GM12878 (cell line): Measurements from ENCODE around the gene JOSD2. TPM values are rescaled to one million over a fixed set of nuclear protein-coding genes. Genes with fewer than 3 reads are reported as not detected.

Experiments used
- ATAC-seq: fragments of 200-7000 bp; cut with Tn5 transposase; 3 replicates; pipeline ENCODE4 v1.9.1; 2020; ENCODE audit warnings: mild to moderate bottlenecking, moderate library complexity
- BruUV-seq: library from RNA; stranded (reverse); fragments of 400-500 nt; replicated peaks from 2 replicates; lab custom pipeline; 2021; lab: Mats Ljungman, UMichigan
- CTCF ChIA-PET: fragments of 300-600 bp; sonication (Branson Sonifier 250); formaldehyde crosslinking; extraction: SDS; loops from one replicate; lab custom pipeline; 2021; ENCODE audit warnings: inconsistent platforms; lab: Yijun Ruan, JAX
- POLR2A ChIA-PET: fragments of 350-600 bp; formaldehyde crosslinking; extraction: SDS; loops from one replicate; lab custom pipeline; 2021; ENCODE audit warnings: inconsistent platforms; lab: Charles Lee
- RAD21 ChIA-PET: fragments of 300-600 bp; sonication (Branson Sonifier 250); formaldehyde crosslinking; loops from one replicate; lab custom pipeline; 2023; ENCODE audit warnings: antibody characterized with exemption; ENCODE audit not compliant: unreplicated experiment; lab: Charles Lee
- SMC1A ChIA-PET: fragments of 300-600 bp; sonication (Branson Sonifier 250); formaldehyde crosslinking; loops from one replicate; lab custom pipeline; 2023; ENCODE audit not compliant: unreplicated experiment, uncharacterized antibody; lab: Charles Lee
- DNase-seq: peaks from one replicate; pipeline ENCODE4 v3.0.0-alpha.2; 2011; ENCODE audit warnings: low read depth, low spot score
- FAIRE-seq: peaks from 3 replicates; lab custom pipeline; 2011; peaks lifted over from hg19 to GRCh38; lab: Jason Lieb, UNC
- H2AFZ ChIP-seq: 2 replicates; pipeline ENCODE4 v1.6.0; 2011; ENCODE audit warnings: low read depth, low read length, control low read depth; ENCODE audit not compliant: control insufficient read depth
- H3K27ac ChIP-seq: 2 replicates; pipeline ENCODE4 v1.5.1; 2011; ENCODE audit warnings: control low read depth; ENCODE audit not compliant: control insufficient read depth, insufficient read depth
- H3K27me3 ChIP-seq, 2 experiments: replicated peaks in 1 of 2; 2 replicates each; pipeline versions ENCODE4 v1.6.0 to v1.6.1; 2011; ENCODE audit warnings: low read length in 1 of 2; ENCODE audit not compliant: control insufficient read depth in 2 of 2, insufficient read depth in 2 of 2
- H3K36me3 ChIP-seq, 2 experiments: 2 replicates each; pipeline ENCODE4 v1.5.1; 2011; ENCODE audit warnings: low read length in 1 of 2; ENCODE audit not compliant: control insufficient read depth in 2 of 2, insufficient read depth in 2 of 2
- H3K4me1 ChIP-seq: 2 replicates; pipeline ENCODE4 v1.6.1; 2011; ENCODE audit warnings: mild to moderate bottlenecking, low read length, moderate library complexity, mixed read lengths; ENCODE audit not compliant: control insufficient read depth, insufficient read depth
- H3K4me2 ChIP-seq: 2 replicates; pipeline ENCODE4 v1.6.0; 2011; ENCODE audit warnings: control low read depth; ENCODE audit not compliant: control insufficient read depth, insufficient read depth
- H3K4me3 ChIP-seq: fragments of 200-600 bp; sonication (generic); 2 replicates; pipeline ENCODE4 v1.5.1; 2016
- H3K79me2 ChIP-seq: 2 replicates; pipeline ENCODE4 v1.6.0; 2011; ENCODE audit warnings: low read length; ENCODE audit not compliant: control insufficient read depth, insufficient read depth
- H3K9ac ChIP-seq: 2 replicates; pipeline ENCODE4 v1.8.0; 2011; ENCODE audit warnings: low read length, control low read depth, mixed read lengths; ENCODE audit not compliant: control insufficient read depth, insufficient read depth
- H3K9me3 ChIP-seq: replicated peaks from 3 replicates; pipeline ENCODE4 v1.5.1; 2011; ENCODE audit warnings: mild to moderate bottlenecking, low read length; ENCODE audit not compliant: control insufficient read depth, insufficient read depth
- H4K20me1 ChIP-seq: 2 replicates; pipeline ENCODE4 v1.6.0; 2011; ENCODE audit not compliant: control insufficient read depth, insufficient read depth
- GATAD2B ChIP-seq: fragments of 450-650 bp; conservative IDR thresholded peaks from 2 replicates; pipeline ENCODE4 v1.6.1; 2017; ENCODE audit warnings: low read depth, mild to moderate bottlenecking, moderate library complexity
- KLF5 ChIP-seq: fragments of 450-650 bp; IDR thresholded peaks from 2 replicates; pipeline ENCODE4 v1.6.1; 2014; ENCODE audit warnings: mild to moderate bottlenecking; ENCODE audit not compliant: partially characterized antibody
- NR2F1 ChIP-seq: fragments of 450-650 bp; conservative IDR thresholded peaks from 2 replicates; pipeline ENCODE4 v1.6.1; 2017; ENCODE audit warnings: mild to moderate bottlenecking
- SRF ChIP-seq, 2 experiments: IDR thresholded peaks; 2 replicates each; pipeline ENCODE4 v1.6.1; 2011; ENCODE audit warnings: low read depth in 2 of 2, low read length in 2 of 2, mild to moderate bottlenecking in 1 of 2, moderate library complexity in 1 of 2
- WGBS: methylation state at CpG from one replicate; pipeline ENCODE4 v1.1.6; 2016; ENCODE audit warnings: low lambda C conversion rate; ENCODE audit not compliant: insufficient replicate concordance, insufficient coverage; ENCODE audit errors: missing lambda C conversion rate; 5-methylcytosine and 5-hydroxymethylcytosine counted together
- in situ Hi-C: fragments of 300-500 bp; cut with MboI; formaldehyde crosslinking; loops from 9 replicates; pipeline ENCODE4 v1.14.3; 2018; ENCODE audit warnings: mixed read lengths
- intact Hi-C: fragments of 100-400 bp; cut with micrococcal nuclease; formaldehyde crosslinking; loops from one replicate; pipeline ENCODE4 v1.14.2; 2022; ENCODE audit not compliant: unreplicated experiment
- polyA plus RNA-seq, 11 experiments: library from polyadenylated mRNA; depleted of rRNA in 4 of 11; unstranded in 6 of 11; stranded (reverse) in 5 of 11; fragments of >200 nt; fragmentation: Nextera tagmentation in 4 of 11; fragmentation: Illumina TruSeq in 1 of 11; extraction: Ambion mirVana in 4 of 11; extraction: Trizol in 1 of 11; gene quantifications; 1 replicate in 1 of 11; 2 replicates in 10 of 11; pipeline versions ENCODE4 v1.2.1 to v1.2.3, GENCODE V29; 2011 to 2016; ENCODE audit warnings: inconsistent platforms in 2 of 11, missing spikeins in 2 of 11, low read depth in 1 of 11
- total RNA-seq, 4 experiments: library from RNA; depleted of rRNA in 3 of 4; stranded (reverse); fragments of >200 nt in 3 of 4; fragmentation: Illumina TruSeq in 1 of 4; extraction: Trizol in 1 of 4; gene quantifications; 2 replicates each; pipeline versions ENCODE4 v1.2.1 to v1.2.3, GENCODE V29; 2013 to 2021
- TF ChIP-seq, protein P1 (sequence below): IDR thresholded peaks from 2 replicates; pipeline ENCODE4 v1.6.1; 2012; ENCODE audit warnings: low read length, inconsistent platforms
- TF ChIP-seq, protein P2 (sequence below): fragments of 450-650 bp; IDR thresholded peaks from 2 replicates; pipeline ENCODE4 v1.6.1; 2016; ENCODE audit warnings: mild to moderate bottlenecking

JOSD2 gene
- total and polyA plus RNA-seq, 10 of the 15 experiments (the other 5 are each of a cell fraction or from before 2014, with no cell fraction given) = 0.91 to 26.7 (median 13.0) TPM

DNA sequence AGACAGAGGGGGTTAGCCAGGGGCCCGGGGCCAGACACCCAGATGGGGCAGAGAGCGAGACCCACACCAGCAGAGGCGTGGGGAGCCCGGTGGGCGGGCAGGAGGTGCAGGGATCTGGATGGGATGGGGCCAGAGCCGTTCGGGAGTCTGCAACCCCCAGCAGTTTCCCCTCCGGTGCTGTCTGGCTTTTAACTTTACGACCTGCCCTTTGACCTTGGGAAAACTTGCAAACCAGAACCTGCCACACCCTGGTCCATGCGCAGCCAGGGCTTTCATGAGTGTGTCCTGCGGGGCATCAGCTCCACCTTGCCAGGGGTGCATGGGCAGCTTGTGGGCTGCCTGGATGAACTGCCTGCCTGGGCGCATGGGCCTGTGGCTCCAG lies 9.8 kb downstream of the JOSD2 start:
- H3K36me3 ChIP-seq = no peaks in the 10 kb centered on the region
- H3K27ac ChIP-seq = no peak overlapping the region
- DNase-seq (no peak), FAIRE-seq (no peak), ATAC-seq (no peak; the same call in 1 of the 3 replicates)
- H3K4me1 ChIP-seq = no peaks in the 10 kb centered on the region
- ChIA-PET SMC1A (no interaction called here), CTCF (no interaction called here), RAD21 (no interaction called here), POLR2A (no interaction called here)
- no TSS peak for BruUV-seq
- H3K9ac ChIP-seq = no peak overlapping the region
- H3K4me3 ChIP-seq = no peak overlapping the region
- TF ChIP-seq, protein P1, sequence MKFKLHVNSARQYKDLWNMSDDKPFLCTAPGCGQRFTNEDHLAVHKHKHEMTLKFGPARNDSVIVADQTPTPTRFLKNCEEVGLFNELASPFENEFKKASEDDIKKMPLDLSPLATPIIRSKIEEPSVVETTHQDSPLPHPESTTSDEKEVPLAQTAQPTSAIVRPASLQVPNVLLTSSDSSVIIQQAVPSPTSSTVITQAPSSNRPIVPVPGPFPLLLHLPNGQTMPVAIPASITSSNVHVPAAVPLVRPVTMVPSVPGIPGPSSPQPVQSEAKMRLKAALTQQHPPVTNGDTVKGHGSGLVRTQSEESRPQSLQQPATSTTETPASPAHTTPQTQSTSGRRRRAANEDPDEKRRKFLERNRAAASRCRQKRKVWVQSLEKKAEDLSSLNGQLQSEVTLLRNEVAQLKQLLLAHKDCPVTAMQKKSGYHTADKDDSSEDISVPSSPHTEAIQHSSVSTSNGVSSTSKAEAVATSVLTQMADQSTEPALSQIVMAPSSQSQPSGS = no peak
- TF ChIP-seq NR2F1 (0 out of 2 replicates have a peak, but pooled peaks have one; percentile 22), KLF5 (no peak)
- no peaks in the 10 kb centered on the region for H4K20me1 ChIP-seq
- H3K79me2 ChIP-seq = no peaks in the 10 kb centered on the region
- no peaks in the 10 kb centered on the region for H3K27me3 ChIP-seq
- 40% methylated on average over 12 of the region's 12 CpGs for WGBS
- no peak overlapping the region for H3K4me2 ChIP-seq
- in situ Hi-C loops (no loop called here), intact Hi-C loops (no loop called here)
- H3K9me3 ChIP-seq = no peaks in the 10 kb centered on the region
- no peak overlapping the region for H2AFZ ChIP-seq

DNA sequence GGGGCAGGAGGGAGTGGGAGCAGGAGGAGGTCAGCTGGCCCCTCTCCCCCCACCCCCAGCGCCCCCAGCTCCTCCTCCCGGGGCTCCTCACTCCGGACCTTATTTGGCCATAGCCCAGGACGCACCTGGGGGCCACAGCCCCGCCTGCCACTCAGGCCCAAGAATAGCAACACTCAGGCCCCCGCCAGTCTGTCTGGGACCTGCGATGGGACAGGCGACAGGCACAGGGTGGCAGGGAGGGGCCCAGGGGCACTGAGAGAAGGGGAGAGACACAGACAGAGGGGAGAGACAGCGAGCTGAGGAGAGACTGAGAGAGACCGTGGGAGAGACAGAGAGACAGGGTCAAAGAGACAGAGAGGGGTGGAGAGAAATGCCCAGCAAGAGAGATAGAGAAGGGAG lies 10.2 kb downstream of the JOSD2 start:
- intact Hi-C loops (no loop called here), in situ Hi-C loops (no loop called here)
- no peak for FAIRE-seq
- H3K27me3 ChIP-seq = no peaks in the 10 kb centered on the region
- H3K4me2 ChIP-seq = no peak overlapping the region
- no peak for DNase-seq
- H3K9ac ChIP-seq = no peak overlapping the region
- H3K4me1 ChIP-seq = no peaks in the 10 kb centered on the region
- H3K27ac ChIP-seq = no peak overlapping the region
- CTCF ChIA-PET = no interaction called here
- peak; percentile 34 to 50; a peak in 2 of 4 replicates for TF ChIP-seq SRF (IDR thresholded peaks at IDR 0.05; ENCODE audit: low read depth in 2 of 2, low read length in 2 of 2)
- TF ChIP-seq, protein P2, sequence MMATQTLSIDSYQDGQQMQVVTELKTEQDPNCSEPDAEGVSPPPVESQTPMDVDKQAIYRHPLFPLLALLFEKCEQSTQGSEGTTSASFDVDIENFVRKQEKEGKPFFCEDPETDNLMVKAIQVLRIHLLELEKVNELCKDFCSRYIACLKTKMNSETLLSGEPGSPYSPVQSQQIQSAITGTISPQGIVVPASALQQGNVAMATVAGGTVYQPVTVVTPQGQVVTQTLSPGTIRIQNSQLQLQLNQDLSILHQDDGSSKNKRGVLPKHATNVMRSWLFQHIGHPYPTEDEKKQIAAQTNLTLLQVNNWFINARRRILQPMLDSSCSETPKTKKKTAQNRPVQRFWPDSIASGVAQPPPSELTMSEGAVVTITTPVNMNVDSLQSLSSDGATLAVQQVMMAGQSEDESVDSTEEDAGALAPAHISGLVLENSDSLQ = 0 out of 2 replicates have a peak, but pooled peaks have one; percentile 14
- no peak for TF ChIP-seq GATAD2B
- H3K4me3 ChIP-seq = no peak overlapping the region
- POLR2A ChIA-PET = no interaction called here
- no TSS peak for BruUV-seq
- RAD21 ChIA-PET = no interaction called here
- no peak overlapping the region for H2AFZ ChIP-seq
- peak; percentile 46 for ATAC-seq
- H3K79me2 ChIP-seq = no peaks in the 10 kb centered on the region
- no peaks in the 10 kb centered on the region for H4K20me1 ChIP-seq
- no peaks in the 10 kb centered on the region for H3K9me3 ChIP-seq
- no peaks in the 10 kb centered on the region for H3K36me3 ChIP-seq
- 26% methylated on average over 6 of the region's 10 CpGs for WGBS
- SMC1A ChIA-PET = no interaction called here
